SK-N-MC (cell line): ENCODE measurements around the gene EXOSC10.

Experiments used
- EZH2 ChIP-seq: fragments of 200-600 bp; sonication (generic); IDR thresholded peaks from one replicate; pipeline ENCODE4 v1.6.1; 2017; ENCODE audit warnings: antibody characterized with exemption
- POLR2AphosphoS5 ChIP-seq: IDR thresholded peaks from 2 replicates; pipeline ENCODE4 v1.6.1; 2012; ENCODE audit warnings: mild to moderate bottlenecking, low read depth, low read length, borderline replicate concordance

GRCh38 chr1:11059155-11059967, 40.3 kb downstream of the EXOSC10 start:
- TF ChIP-seq EZH2: no peak
- no peak for TF ChIP-seq POLR2AphosphoS5
